GM19193 (cell line): ENCODE results near the gene CKM.

ENCODE experiments used
- POLR2A ChIP-seq: IDR thresholded peaks from 4 replicates; pipeline ENCODE4 v1.6.1; 2011; ENCODE audit not compliant: insufficient read depth, insufficient read length; ENCODE audit errors: extremely low read depth

The CKM gene

DNA sequence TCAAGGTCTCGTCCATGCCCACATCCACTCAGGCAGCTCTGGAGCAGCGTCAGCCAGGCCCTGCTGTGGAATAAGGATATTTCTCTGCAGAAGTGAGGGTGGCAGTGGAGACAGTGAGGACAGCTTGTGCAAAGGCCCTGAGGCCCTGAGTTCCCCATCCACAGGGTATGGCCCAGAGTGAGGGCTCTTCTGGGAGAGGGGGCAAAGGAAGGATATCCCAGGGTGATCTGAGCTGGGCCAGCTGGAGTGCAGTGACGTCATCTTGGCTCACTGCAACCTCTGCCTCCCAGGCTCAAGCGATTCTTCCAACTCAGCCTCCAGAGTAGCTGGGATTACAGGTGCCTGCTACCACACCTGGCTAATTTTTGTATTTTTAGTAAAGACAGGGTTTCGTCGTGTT lies 60.1 kb downstream of the CKM start:
- no peak for TF ChIP-seq POLR2A

- TF ChIP-seq POLR2A, result no peak
Measured at GRCh38 chr19:45258862-45259261, 63.8 kb downstream of the CKM start.

GRCh38 chr19:45256836-45257235 lies 65.8 kb downstream of the CKM start:
- TF ChIP-seq POLR2A, result no peak
